ENCODE results near the gene MPZL3.

Gene MPZL3, protein sequence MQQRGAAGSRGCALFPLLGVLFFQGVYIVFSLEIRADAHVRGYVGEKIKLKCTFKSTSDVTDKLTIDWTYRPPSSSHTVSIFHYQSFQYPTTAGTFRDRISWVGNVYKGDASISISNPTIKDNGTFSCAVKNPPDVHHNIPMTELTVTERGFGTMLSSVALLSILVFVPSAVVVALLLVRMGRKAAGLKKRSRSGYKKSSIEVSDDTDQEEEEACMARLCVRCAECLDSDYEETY

GRCh38 chr11:118251858-118252652 lies at the start of gene MPZL3:
Gene MPZL3, minus strand, starts transcription at chr11:118252365. Its CDS starts 71 bp downstream, at chr11:118252294.
- DNase-seq = peak; percentile 94

GRCh38 chr11:118301600-118302195 lies 49.5 kb upstream of the MPZL3 start:
- no peak for DNase-seq

- DNase-seq = no peak
Measured at GRCh38 chr11:118295815-118296454, 43.8 kb upstream of the MPZL3 start.

- DNase-seq = no peak
Measured at GRCh38 chr11:118295199-118295598, 43.0 kb upstream of the MPZL3 start.

GRCh38 chr11:118294053-118294452 lies 41.9 kb upstream of the MPZL3 start:
- DNase-seq = no peak

DNA sequence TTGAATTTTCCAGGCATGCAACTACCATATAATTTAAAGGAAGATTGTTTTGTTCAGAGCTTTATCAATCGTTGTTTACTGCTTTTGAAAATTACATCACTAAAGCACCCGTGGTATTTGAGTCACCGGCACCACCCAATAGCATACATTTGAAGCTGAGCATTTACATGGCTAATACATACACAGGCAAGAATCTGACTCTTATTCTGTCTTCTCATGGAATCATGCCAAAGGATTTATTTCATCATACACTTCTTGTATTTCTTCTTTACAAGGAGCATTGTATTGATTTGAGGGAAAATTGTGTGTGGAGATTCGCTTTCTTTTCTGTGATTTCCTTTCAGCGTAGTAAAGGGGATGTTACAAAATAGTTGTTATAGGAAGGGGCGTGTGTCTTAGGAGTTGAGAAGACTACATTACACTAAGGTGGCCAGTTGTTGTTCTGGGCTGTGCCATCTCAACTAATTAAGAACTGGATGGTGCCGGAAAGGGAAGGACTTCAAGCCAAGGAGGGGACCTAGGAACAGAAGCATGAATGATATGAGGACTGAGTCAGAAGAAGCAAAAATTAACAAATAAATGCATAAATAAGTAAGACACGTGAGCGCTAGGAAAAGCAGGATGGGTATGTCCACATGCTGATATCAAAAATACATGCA lies 39.4 kb upstream of the MPZL3 start:
- no peak for DNase-seq

DNA sequence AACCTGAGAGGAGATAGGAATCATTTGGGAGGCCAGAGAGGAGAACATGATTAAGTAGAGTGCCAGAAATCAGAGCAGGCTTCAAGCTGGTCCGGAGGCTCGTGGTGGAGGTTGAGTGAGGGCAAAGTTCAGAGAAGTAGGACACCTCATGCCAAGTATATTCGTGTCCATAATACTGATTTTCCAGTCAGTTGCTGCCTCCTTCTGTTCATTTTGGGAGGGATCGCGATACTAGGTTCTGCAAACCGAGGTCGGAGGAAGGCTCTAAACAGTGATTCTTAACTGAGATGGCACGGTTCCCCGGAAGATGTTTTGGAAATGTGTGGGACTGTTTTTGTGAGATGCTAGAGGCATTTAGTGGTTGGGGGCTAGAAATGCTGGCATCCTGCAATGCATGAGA lies 38.8 kb upstream of the MPZL3 start:
- peak; percentile 59 for DNase-seq

DNA sequence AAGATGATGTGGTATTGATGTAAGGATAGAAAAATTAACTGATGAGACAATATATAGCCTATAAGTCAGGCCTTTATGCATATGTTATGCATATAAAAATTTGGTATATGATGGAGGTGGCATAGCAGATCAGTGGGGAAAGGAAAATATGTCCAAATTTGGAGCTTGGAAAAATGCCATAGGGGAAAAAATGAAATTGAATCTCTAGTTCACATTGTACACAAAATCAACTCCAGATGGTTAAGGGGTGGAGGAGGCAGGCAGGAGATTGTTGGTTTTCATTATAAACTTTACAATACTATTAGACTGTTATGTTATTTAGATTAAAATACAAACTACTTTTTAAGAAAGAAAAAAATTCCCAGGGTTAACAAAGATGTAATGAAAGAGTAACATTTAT lies 37.2 kb upstream of the MPZL3 start:
- DNase-seq = no peak

- DNase-seq = no peak
Measured at GRCh38 chr11:118287006-118287405, 34.8 kb upstream of the MPZL3 start.

- DNase-seq = no peak
Measured at GRCh38 chr11:118286545-118286944, 34.4 kb upstream of the MPZL3 start.

DNA sequence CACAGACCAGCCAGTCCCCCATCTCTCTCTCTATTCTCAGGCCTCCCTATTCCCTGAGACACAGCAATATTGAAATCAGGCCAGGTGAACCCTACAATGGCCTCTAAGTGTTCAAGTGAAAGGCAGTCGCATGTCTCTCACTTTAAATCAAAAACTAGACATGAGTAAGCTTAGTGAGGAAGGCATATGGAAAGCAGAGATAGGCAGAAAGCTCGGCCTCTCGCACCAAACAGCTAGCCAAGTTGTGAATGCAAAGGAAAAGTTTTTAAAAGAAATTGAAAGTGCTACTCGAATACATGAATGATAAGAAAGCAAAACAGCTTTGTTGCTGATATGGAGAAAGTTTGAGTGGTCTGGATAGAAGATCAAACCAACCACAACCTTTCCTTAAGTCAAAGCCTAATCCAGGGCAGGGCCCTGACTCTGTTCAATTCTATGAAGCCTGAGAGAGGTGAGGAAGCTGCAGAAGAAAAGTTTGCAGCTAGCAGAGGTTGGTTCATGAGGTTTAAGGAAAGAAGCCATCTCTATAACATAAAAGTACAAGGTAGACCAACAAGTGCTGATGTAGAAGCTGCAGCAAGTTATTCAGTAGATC lies 31.7 kb upstream of the MPZL3 start:
- no peak for DNase-seq

DNA sequence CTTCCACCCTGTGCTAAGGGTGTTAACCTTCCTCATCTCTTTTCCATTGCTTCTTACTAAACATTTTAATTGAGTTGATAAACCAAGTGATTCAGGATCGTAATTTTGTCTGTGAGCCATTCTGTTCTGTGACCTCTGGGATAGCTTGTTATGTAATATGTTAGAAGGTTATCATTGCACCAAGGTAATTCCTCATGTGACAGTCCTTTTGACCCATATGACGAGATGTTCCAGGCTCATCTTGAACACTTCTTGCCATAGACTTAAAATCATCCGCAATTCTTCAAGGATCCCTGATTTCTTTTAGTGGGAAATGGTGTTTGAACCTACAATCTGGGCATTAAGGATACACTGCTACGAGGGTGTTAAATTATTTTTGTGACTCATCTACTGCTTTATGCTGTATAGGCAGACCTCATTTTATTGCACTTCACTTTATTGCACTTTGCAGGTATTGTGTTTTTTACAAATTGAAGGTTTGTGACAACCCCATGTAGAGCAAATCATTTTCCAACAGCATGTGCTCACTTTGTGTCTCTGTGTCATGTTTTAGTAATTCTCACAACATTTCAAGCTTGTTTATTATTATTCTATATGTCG lies 31.0 kb upstream of the MPZL3 start:
- no peak for DNase-seq

DNA sequence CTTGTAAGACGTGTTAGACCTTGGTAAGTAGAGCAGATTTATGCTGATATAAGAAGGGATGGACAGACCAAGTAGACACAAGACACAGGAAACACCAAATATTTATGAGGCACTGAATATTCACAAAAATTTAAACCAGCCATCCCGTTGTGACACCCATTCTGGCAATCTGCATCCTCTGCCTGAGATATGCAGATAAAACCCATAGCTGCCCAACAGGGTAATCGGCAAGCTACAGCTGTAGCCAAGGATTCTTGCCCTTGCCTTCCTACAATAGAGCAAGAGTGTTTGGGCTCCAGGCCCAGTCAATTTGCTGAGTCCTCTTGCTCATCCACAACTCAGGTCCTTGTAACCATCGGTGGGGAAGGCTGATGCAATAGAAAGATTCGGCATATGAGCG lies 30.4 kb upstream of the MPZL3 start:
- DNase-seq = no peak

DNA sequence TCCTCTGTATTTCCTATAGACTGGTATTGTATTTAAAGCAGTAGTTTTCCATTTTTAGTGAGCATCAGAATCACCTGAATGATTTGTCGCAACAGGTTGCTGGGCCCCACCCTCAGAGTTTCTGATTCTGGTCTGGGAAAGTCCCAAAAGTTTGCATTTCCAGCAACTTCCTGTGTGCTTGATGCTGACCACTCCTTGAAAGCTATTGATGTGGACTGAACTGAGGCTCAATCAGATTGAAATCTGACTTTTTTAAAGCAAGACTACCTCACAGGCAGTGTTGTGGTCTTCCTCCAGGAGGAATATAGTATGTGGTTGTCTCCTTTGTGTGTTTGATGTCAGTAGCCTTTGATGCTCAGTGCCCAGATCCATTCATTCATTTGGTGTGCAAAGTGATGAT lies 29.1 kb upstream of the MPZL3 start:
- no peak for DNase-seq

- no peak for DNase-seq
Measured at GRCh38 chr11:118277312-118277711, 25.1 kb upstream of the MPZL3 start.

DNA sequence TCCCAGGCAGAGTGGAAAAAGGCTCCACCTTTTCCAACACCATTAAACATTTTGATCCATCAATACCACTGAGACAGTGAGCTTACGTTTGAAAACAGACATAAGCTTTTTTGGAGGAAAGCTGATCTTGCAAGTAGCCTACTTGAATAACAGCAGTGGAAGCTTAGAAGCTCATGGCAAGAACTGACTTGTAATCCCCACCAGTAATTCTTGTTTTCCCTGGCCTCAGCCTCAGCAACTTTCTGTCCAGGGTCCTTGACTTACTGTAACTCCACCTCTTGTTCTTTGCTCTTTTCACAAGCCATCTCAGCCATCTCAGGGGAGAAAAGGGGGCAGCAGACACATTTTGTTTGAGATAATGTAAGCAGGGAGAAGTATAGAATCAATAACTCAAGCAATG lies 24.3 kb upstream of the MPZL3 start:
- no peak for DNase-seq

DNA sequence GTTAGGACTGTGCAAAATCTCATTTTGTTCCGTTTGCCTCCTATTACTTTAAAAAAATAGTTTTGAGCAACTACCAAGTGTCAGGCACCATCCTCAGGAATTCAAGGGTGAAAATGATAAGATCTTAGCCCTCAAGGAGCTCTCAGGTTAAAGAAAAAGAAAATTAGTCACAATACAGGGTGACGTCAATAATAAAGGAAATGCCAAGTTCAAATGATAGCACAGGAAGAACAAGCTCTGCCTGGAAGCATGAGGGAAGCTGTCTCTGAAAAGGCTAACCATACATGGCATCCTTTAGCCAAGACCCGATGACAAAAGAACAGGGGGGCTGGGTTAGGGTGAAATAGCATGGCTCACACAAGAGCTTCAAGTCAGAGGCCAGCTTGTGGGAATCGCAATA lies 23.0 kb upstream of the MPZL3 start:
- DNase-seq = no peak

DNA sequence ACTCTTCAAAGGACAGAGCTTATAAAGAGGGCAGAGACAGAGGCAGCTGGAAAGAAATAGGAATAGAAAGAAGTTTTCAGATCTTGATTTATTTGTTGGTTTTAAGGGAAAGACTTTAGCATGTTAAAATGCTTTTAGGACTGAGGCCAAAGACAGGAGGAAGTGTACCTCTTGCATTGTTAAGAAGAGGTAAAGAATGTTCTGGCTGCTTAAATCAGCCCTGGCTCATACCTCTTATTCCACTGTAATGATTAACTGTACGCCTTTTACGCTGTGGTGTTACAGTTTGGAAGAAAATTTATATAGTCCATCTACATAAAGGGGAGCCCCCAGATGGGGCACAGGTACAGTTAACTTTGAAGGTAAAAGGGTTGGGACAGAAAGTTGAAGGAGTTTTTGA lies 22.0 kb upstream of the MPZL3 start:
- DNase-seq = no peak

GRCh38 chr11:118272001-118272400 lies 19.8 kb upstream of the MPZL3 start:
- no peak for DNase-seq

DNA sequence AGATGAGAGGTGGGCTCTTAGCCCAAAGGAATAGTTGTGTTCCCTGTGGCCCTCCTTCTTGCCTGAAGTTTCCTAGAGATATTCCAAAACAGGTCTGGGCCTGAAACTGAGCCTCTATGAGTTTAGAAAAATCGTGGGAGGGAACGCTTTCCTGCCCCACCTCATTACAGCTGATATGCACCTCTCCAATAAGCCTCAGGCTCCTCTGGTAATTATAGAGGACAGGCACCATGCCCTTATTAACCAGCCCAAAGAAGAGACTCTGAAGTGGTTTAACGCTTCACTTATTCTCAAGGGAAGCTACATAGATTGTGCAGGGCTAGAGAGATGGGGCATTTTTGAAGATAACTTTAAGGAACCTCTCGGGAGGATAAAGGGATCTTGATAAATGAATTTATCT lies 15.3 kb upstream of the MPZL3 start:
- no peak for DNase-seq

DNA sequence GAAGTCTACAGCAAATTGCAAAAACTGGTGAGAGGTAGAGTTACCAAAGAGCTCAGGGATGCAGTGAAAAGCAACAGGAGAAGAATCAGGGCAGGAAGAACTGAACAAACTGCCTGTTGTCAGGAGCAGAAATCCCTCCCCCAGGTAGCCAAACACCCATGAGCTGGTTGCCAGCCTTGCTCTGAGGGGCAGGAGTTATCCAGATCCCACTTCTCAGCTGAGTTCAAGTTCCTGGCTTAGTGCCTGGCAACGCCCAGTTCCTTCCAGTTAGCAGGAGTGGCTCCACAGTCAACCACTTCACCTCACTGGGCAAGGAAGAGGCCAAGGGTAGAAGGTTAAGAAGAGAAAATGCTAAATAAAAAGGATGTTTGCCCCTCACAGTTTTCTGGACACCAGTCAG lies 13.8 kb upstream of the MPZL3 start:
- no peak for DNase-seq
